ENCODE results near the gene PPP1R37. TPM values are rescaled to one million over a fixed set of nuclear protein-coding genes. Genes with fewer than 3 reads are reported as not detected.

Gene PPP1R37
- total and polyA plus RNA-seq, 2 donors (not counting 3 experiments of a cell fraction or from before 2014, with no cell fraction given), result 16.2 to 27.1 TPM

DNA sequence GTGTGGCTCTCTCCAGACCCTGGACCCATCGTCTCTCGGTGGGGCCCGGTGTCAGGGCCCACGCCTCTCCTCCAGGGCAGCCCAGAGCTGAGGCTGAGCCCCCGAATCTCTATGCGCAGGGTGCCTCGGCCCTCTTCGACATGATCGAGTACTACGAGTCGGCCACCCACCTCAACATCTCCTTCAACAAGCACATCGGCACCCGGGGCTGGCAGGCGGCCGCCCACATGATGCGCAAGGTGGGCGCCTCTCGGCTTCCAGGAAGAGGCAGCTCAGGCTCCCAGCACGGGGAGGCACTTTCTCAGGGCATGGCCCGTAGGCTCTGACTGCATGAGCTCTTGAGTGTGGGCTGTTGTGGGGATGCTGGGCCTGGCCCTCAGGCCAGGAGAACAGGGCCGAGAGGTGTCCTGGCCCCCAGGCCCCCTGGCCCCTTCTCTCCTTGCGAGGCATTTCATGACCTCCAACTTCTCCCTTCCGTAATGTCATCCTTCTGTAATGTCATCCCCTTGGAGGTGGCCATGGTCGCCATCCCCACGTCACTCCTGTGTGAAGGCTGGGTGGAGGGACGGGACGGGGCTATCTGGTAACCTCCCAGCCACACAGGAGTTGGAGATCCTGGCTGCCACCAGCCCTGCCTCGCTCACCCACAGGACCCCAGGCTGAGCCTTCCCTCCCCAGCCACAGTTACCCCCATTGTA lies 48.4 kb downstream of the PPP1R37 start:
- H3K9ac ChIP-seq (replicated peaks; ENCODE audit: extremely low read depth, insufficient read depth, low read length), result no peak overlapping the region
- no peaks in the 10 kb centered on the region for H4K20me1 ChIP-seq (replicated peaks; ENCODE audit: control insufficient read depth, extremely low read depth, insufficient read depth, low read length)
- no peaks in the 10 kb centered on the region for H3K4me1 ChIP-seq (ENCODE audit: control insufficient read depth, extremely low read depth, insufficient read depth, low read length)
- no peak overlapping the region for H3K27ac ChIP-seq (ENCODE audit: insufficient read depth, low read depth, low read length)
- TF ChIP-seq, protein P1, sequence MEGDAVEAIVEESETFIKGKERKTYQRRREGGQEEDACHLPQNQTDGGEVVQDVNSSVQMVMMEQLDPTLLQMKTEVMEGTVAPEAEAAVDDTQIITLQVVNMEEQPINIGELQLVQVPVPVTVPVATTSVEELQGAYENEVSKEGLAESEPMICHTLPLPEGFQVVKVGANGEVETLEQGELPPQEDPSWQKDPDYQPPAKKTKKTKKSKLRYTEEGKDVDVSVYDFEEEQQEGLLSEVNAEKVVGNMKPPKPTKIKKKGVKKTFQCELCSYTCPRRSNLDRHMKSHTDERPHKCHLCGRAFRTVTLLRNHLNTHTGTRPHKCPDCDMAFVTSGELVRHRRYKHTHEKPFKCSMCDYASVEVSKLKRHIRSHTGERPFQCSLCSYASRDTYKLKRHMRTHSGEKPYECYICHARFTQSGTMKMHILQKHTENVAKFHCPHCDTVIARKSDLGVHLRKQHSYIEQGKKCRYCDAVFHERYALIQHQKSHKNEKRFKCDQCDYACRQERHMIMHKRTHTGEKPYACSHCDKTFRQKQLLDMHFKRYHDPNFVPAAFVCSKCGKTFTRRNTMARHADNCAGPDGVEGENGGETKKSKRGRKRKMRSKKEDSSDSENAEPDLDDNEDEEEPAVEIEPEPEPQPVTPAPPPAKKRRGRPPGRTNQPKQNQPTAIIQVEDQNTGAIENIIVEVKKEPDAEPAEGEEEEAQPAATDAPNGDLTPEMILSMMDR (IDR thresholded peaks at IDR 0.05; ENCODE audit: extremely low read depth in 1 of 2, insufficient read depth in 1 of 2, low read depth in 1 of 2, low read length in 2 of 2), result no peak
- TF ChIP-seq JUN (IDR thresholded peaks at IDR 0.05; ENCODE audit: borderline replicate concordance, insufficient read depth, insufficient read length, low read depth), result no peak
- TF ChIP-seq, protein P2, sequence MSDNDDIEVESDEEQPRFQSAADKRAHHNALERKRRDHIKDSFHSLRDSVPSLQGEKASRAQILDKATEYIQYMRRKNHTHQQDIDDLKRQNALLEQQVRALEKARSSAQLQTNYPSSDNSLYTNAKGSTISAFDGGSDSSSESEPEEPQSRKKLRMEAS (IDR thresholded peaks at IDR 0.05; ENCODE audit: insufficient read depth, insufficient read length), result no peak
- no peak for TF ChIP-seq FOS (IDR thresholded peaks at IDR 0.05; ENCODE audit: borderline replicate concordance, insufficient read depth, low read length)
- TF ChIP-seq GATA2 (IDR thresholded peaks at IDR 0.05; ENCODE audit: insufficient read depth, insufficient read length, low read depth, low read length), result no peak
- TF ChIP-seq EZH2 (IDR thresholded peaks at IDR 0.05; ENCODE audit: borderline replicate concordance, low read depth, low read length, severe bottlenecking), result no peak
- TF ChIP-seq POLR2AphosphoS5 (IDR thresholded peaks at IDR 0.05; ENCODE audit: insufficient read depth, low read depth, low read length), result no peak
- TF ChIP-seq POLR2A (IDR thresholded peaks at IDR 0.05; ENCODE audit: low read depth, low read length), result no peak
- TF ChIP-seq MYC (IDR thresholded peaks at IDR 0.05; ENCODE audit: low read depth, low read length), result no peak
- DNase-seq (ENCODE audit: low read depth, low spot score) (no peak), FAIRE-seq (no peak)
- peaks cover 2 to 17% of the 10 kb centered on the region in 2 experiments for H3K36me3 ChIP-seq (ENCODE audit: control insufficient read depth in 2 of 2, extremely low read depth in 1 of 2, insufficient read depth in 2 of 2, low read length in 2 of 2)
- dilution Hi-C loops (cut with MboI; ENCODE audit: extremely low pct_ligation_motif_present, low sequenced_read_pairs), result no loop called here
- H3K9me3 ChIP-seq (replicated peaks; ENCODE audit: control insufficient read depth, insufficient read depth, low read length), result no peaks in the 10 kb centered on the region
- no peaks in the 10 kb centered on the region for H3K27me3 ChIP-seq (ENCODE audit: control insufficient read depth in 2 of 2, insufficient read depth in 2 of 2, low read length in 2 of 2)
- peaks cover 2% of the 10 kb centered on the region for H3K79me2 ChIP-seq (ENCODE audit: control insufficient read depth, insufficient read depth, low read length)
- H3K4me2 ChIP-seq (ENCODE audit: insufficient read depth, low read length), result no peak overlapping the region
- ChIA-PET POLR2A (no interaction called here), CTCF (no interaction called here)
- no peak overlapping the region for H2AFZ ChIP-seq (ENCODE audit: low read depth, low read length)
- no peak overlapping the region for H3K4me3 ChIP-seq (replicated peaks in 1 of 3; ENCODE audit: insufficient read depth in 1 of 3, low read depth in 1 of 3, low read length in 3 of 3)
- intact Hi-C loops (cut with micrococcal nuclease), result no loop called here
- no peaks in the 10 kb centered on the region for H3K9me1 ChIP-seq (replicated peaks; ENCODE audit: control insufficient read depth, extremely low read depth, insufficient read depth, low read length)
- no TSS peak for BruUV-seq (replicated peaks)

Data from endothelial cell of umbilical vein (primary cell).